OCI-LY1 (cell line): Measurements from ENCODE around the gene GPC2.
"Not testable (repeated sequence)": the region's sequence is repeated elsewhere in the genome, so short reads cannot be mapped to it uniquely, and the experiment has no call there.

Experiments
- H2AFZ ChIP-seq: fragments of 200-600 bp; sonication (generic), shearing (Covaris generic); 2 replicates; pipeline ENCODE4 v1.6.0; 2014; ENCODE audit warnings: antibody characterized with exemption, mild to moderate bottlenecking, low read length
- H3F3A ChIP-seq: fragments of 200-600 bp; sonication (generic), shearing (Covaris generic); 2 replicates; pipeline ENCODE4 v1.6.0; 2014; ENCODE audit warnings: mild to moderate bottlenecking, antibody characterized with exemption, low read length, moderate library complexity; ENCODE audit not compliant: insufficient read depth
- H3K27ac ChIP-seq: fragments of 200-600 bp; sonication (generic); 2 replicates; pipeline ENCODE4 v1.5.1; 2014; ENCODE audit warnings: low read length, mixed run types, mild to moderate bottlenecking, low read depth; ENCODE audit not compliant: poor library complexity, severe bottlenecking
- H3K27me3 ChIP-seq: fragments of 200-600 bp; sonication (generic); 2 replicates; pipeline ENCODE4 v1.6.0; 2014; ENCODE audit warnings: antibody characterized with exemption, mild to moderate bottlenecking, low read length, moderate library complexity; ENCODE audit not compliant: insufficient read depth
- H3K36me3 ChIP-seq: fragments of 200-600 bp; sonication (generic); 2 replicates; pipeline ENCODE4 v1.6.1; 2014; ENCODE audit warnings: mild to moderate bottlenecking, antibody characterized with exemption, low read length, moderate library complexity, mixed read lengths; ENCODE audit not compliant: insufficient read depth
- H3K4me1 ChIP-seq: fragments of 200-600 bp; sonication (generic); 2 replicates; pipeline ENCODE4 v1.5.1; 2014; ENCODE audit warnings: mild to moderate bottlenecking, low read length, moderate library complexity; ENCODE audit not compliant: insufficient read depth, severe bottlenecking
- H3K4me2 ChIP-seq: fragments of 200-600 bp; sonication (generic), shearing (Covaris generic); 2 replicates; pipeline ENCODE4 v1.6.1; 2014; ENCODE audit warnings: low read length
- H3K4me3 ChIP-seq: fragments of 200-600 bp; sonication (generic); 2 replicates; pipeline ENCODE4 v1.5.1; 2014; ENCODE audit warnings: low read length, low read depth, mild to moderate bottlenecking, mixed read lengths; ENCODE audit not compliant: poor library complexity, severe bottlenecking
- H3K79me2 ChIP-seq: fragments of 200-600 bp; shearing (Covaris generic); 2 replicates; pipeline ENCODE4 v1.6.1; 2016; ENCODE audit warnings: mixed run types, low read length, mixed read lengths; ENCODE audit not compliant: insufficient read depth
- H3K9ac ChIP-seq: fragments of 200-600 bp; sonication (generic), shearing (Covaris generic); 2 replicates; pipeline ENCODE4 v1.6.1; 2014; ENCODE audit warnings: mild to moderate bottlenecking, low read length, mixed read lengths
- H3K9me2 ChIP-seq: fragments of 200-600 bp; sonication (generic), shearing (Covaris generic); 2 replicates; pipeline ENCODE4 v1.6.1; 2014; ENCODE audit warnings: low read depth, mild to moderate bottlenecking, low read length, mixed read lengths
- H3K9me3 ChIP-seq: fragments of 200-600 bp; shearing (Covaris generic); 2 replicates; pipeline ENCODE4 v1.6.1; 2014; ENCODE audit warnings: low read length, mixed read lengths
- H4K20me1 ChIP-seq: fragments of 200-600 bp; sonication (generic), shearing (Covaris generic); 2 replicates; pipeline ENCODE4 v1.6.0; 2016; ENCODE audit warnings: mild to moderate bottlenecking, low read length; ENCODE audit not compliant: insufficient read depth
- CTCF ChIP-seq: fragments of 200-600 bp; sonication (generic), shearing (Covaris generic); IDR thresholded peaks from 2 replicates; pipeline ENCODE4 v1.5.1; 2017; ENCODE audit warnings: mild to moderate bottlenecking, antibody characterized with exemption, low read length, moderate library complexity, mixed read lengths
- EZH2 ChIP-seq: fragments of 200-600 bp; sonication (generic), shearing (Covaris generic); IDR thresholded peaks from 2 replicates; pipeline ENCODE4 v1.8.0; 2017; ENCODE audit warnings: borderline replicate concordance, mixed run types, mild to moderate bottlenecking, antibody characterized with exemption, low read length, moderate library complexity, mixed read lengths

Gene GPC2

GRCh38 chr7:100195222-100195621 is 18.0 kb upstream of the GPC2 start:
- H3K9me2 ChIP-seq = no peaks in the 10 kb centered on the region
- H3K9me3 ChIP-seq = no peaks in the 10 kb centered on the region
- H3K4me1 ChIP-seq = peaks cover 56% of the 10 kb centered on the region
- H2AFZ ChIP-seq = peak overlapping the region; percentile 6; the same call in 1 of the 2 replicates
- H3K27me3 ChIP-seq = no peaks in the 10 kb centered on the region
- H3K9ac ChIP-seq = no peak overlapping the region
- H3K4me3 ChIP-seq = no peak overlapping the region
- H3K79me2 ChIP-seq = no peaks in the 10 kb centered on the region
- no peak overlapping the region for H3K4me2 ChIP-seq
- peaks cover 7% of the 10 kb centered on the region; the same call in 1 of the 2 replicates for H3F3A ChIP-seq
- no peak for TF ChIP-seq EZH2
- no peak for TF ChIP-seq CTCF
- H4K20me1 ChIP-seq = no peaks in the 10 kb centered on the region
- no peaks in the 10 kb centered on the region for H3K36me3 ChIP-seq
- H3K27ac ChIP-seq = peak overlapping the region; percentile 93

- peak overlapping the region; percentile 29; the same call in 1 of the 2 replicates for H3K4me2 ChIP-seq
- no peaks in the 10 kb centered on the region for H3K79me2 ChIP-seq
- H3K4me1 ChIP-seq = peaks cover 64% of the 10 kb centered on the region
- H3K9ac ChIP-seq = peak overlapping the region; percentile 14; the same call in 1 of the 2 replicates
- H3F3A ChIP-seq = peaks cover 7% of the 10 kb centered on the region; the same call in 1 of the 2 replicates
- no peaks in the 10 kb centered on the region for H3K36me3 ChIP-seq
- H3K27ac ChIP-seq = peak overlapping the region; percentile 93
- H3K9me2 ChIP-seq = no peaks in the 10 kb centered on the region
- H3K4me3 ChIP-seq = no peak overlapping the region
- H3K27me3 ChIP-seq = no peaks in the 10 kb centered on the region
- H2AFZ ChIP-seq = 0 out of 2 replicates have a peak overlapping the region, but pooled peaks have one; percentile 14
- H3K9me3 ChIP-seq = no peaks in the 10 kb centered on the region
- H4K20me1 ChIP-seq = no peaks in the 10 kb centered on the region
- no peak for TF ChIP-seq EZH2
- no peak for TF ChIP-seq CTCF
Measured at GRCh38 chr7:100192969-100193368, 15.8 kb upstream of the GPC2 start.

- H2AFZ ChIP-seq, H3K36me3 ChIP-seq, H4K20me1 ChIP-seq, H3K27me3 ChIP-seq, H3K79me2 ChIP-seq, H3F3A ChIP-seq, H3K9me3 ChIP-seq, H3K4me3 ChIP-seq, H3K9me2 ChIP-seq: not testable (repeated sequence)
- Histone ChIP-seq H3K4me1 (peaks cover 64% of the 10 kb centered on the region), H3K9ac (peak overlapping the region; percentile 38; the same call in 1 of the 2 replicates), H3K27ac (peak overlapping the region; percentile 93), H3K4me2 (peak overlapping the region; percentile 29; the same call in 1 of the 2 replicates)
Measured at GRCh38 chr7:100192281-100192862, 15.2 kb upstream of the GPC2 start.

- peaks cover 7% of the 10 kb centered on the region; the same call in 1 of the 2 replicates for H3F3A ChIP-seq
Measured at GRCh38 chr7:100191775-100192174, 14.6 kb upstream of the GPC2 start.

More at GRCh38 chr7:100191775-100192174, 14.6 kb upstream of the GPC2 start:
- Histone ChIP-seq H3K4me1 (peaks cover 64% of the 10 kb centered on the region), H3K9me2 (no peaks in the 10 kb centered on the region), H3K79me2 (no peaks in the 10 kb centered on the region), H3K4me2 (peak overlapping the region; percentile 29; the same call in 1 of the 2 replicates), H3K27me3 (no peaks in the 10 kb centered on the region), H3K9me3 (no peaks in the 10 kb centered on the region), H2AFZ (peak overlapping the region; percentile 2; the same call in 1 of the 2 replicates), H3K27ac (peak overlapping the region; percentile 93), H3K36me3 (no peaks in the 10 kb centered on the region), H3K4me3 (no peak overlapping the region), H3K9ac (peak overlapping the region; percentile 38), H4K20me1 (no peaks in the 10 kb centered on the region)
- TF ChIP-seq EZH2 (no peak), CTCF (no peak)
